EH (cell line): ENCODE data around the gene MRNIP.
"Not testable (repeated sequence)": the region's sequence is repeated elsewhere in the genome, so short reads cannot be mapped to it uniquely, and the experiment has no call there.

Experiments
- DNase-seq: peaks from one replicate; pipeline ENCODE4 v3.0.0-alpha.2; 2015; ENCODE audit warnings: low read depth

The MRNIP gene

GRCh38 chr5:179792612-179793467 is 65.8 kb downstream of the MRNIP start:
- DNase-seq = no peak

GRCh38 chr5:179791881-179792611 is 66.6 kb downstream of the MRNIP start:
- DNase-seq = no peak

- not testable (repeated sequence) for DNase-seq
These were observed 69.3 kb downstream of the MRNIP start for GRCh38 chr5:179789278-179789677.

- DNase-seq = no peak
These were observed 70.3 kb downstream of the MRNIP start for GRCh38 chr5:179788193-179788854.
